HG03039 (cell line): Measurements from ENCODE around the gene GABRB2.
A peak's percentile ranks its signal among the peaks of the same experiment; 100 is the strongest.
"Not testable (repeated sequence)": the region's sequence is repeated elsewhere in the genome, so short reads cannot be mapped to it uniquely, and the experiment has no call there.

Source experiments
- ATAC-seq: cut with Tn5 transposase; IDR thresholded peaks from one replicate; pipeline ENCODE4 v1.9.1; 2021; ENCODE audit warnings: mild to moderate bottlenecking, moderate library complexity; ENCODE audit not compliant: unreplicated experiment

GABRB2 gene

DNA sequence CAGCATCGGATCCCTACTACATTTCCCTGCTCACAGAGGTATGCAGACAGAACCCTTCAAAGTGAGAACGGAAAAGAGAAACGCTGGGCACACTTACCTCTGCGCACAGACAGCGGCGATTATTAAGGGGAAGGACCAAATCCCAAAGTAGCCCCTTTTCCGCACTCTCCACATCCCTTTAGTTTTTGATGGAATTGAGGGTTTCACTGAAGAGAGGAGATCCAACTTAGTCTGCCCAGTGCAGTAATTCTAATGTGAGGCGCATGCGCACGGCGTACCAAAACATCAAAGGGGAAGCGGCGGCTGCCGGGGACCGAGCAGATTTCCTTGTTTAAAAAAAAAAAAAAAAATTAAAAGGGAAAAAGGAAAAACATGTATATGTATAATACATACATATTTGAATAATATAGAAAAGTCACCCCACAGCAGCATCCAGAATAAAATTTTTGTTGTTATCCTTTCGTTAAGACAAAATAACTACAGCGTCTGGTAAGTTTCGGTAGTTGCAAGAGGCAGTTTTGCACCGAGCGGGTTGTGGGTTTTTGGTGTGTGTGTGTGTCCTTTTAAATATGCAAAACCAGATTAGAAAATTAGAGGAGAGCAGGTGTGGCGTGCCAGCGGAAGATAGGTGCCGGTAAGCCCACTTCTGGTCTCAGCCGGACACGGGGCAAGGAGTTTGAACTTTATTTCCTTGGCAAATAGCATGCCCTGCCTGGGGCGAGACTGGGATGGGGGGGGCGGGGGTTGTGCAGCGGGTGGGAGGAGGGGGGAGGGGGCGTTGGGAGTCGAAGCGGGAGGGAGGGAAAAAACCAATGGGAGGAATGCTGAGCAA is at the start of gene GABRB2:
Gene GABRB2 (minus strand): TSS at position 256 of the 832 bp plus-strand sequence. CDS start 82 bp downstream, at position 174.
- peak; percentile 71 for ATAC-seq

DNA sequence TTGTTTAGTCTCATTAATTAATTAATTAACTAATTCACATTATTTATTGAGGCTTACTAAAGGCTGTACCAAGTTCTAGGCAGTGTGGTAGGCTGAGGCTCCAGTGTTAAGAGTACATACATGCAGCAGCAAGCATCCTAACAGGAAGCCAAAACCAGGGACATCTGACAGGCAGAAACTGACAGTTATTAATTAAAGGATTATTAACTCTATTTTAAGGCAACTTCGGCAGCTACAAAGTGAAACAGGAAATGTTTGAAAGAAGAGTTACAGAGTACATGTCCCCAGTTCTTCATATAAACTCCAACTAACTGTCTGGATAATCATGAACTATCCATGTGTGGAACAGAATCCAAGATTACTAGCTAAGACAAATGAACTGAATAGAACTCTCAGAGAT is 39.3 kb upstream of the GABRB2 start:
- ATAC-seq: no peak

DNA sequence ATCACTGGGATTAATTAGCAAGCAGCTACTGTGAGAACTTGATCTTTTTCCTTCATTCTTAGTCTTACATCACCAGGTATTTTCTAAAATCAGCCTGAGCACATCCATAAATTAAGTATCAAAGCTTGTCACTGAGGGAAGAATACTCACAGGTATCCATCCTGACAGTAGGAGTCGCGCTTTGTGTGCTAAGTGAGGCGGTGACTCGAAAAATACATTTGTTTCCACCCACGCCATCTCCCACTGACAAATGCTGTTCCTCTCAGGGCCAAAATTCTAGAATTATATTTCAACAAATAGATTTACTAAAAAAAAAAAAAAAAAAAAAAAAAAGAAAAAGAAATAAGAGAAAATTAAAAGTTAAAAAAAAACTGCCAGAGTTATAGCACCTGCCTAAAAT is 34.1 kb upstream of the GABRB2 start:
- ATAC-seq: no peak

DNA sequence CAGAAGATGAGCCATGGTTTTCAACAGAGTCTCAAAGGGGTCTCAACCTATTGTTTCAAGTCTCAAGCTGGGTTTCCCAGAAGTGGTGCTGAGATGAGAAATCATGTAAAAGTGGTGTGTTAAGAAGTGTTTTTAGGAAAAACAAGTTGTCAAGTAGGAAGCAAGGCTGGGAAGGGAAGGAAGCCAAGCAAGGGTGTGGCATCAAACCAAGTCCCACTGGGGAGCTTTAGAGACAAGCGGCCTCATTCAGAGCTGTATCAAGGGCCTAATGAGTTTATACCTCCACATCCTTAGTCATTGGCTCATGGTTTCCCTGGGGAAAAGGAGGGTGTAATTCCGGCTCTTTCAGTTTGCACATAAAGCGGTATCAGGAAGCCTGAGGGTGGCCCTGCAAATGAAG is 26.4 kb upstream of the GABRB2 start:
- no peak for ATAC-seq

DNA sequence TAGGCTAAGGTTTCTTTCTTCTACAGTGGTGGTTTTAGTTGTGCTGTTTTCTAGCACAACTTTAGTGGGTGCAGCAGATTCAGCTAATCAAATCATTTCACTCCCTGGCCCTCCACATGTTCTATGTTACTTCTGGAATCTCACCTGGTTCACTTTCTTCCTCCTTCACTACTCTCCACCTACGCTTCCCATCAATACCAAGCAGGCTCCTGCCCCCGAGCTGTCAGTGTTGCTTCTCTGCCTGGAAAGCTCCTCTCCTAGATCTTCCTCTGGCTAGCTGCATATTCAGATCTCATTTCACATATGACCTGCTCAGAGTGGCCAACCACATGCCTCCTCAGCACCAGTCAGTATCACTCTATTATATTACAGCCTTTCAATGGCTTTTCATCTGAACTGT is 19.6 kb upstream of the GABRB2 start:
- no peak for ATAC-seq

DNA sequence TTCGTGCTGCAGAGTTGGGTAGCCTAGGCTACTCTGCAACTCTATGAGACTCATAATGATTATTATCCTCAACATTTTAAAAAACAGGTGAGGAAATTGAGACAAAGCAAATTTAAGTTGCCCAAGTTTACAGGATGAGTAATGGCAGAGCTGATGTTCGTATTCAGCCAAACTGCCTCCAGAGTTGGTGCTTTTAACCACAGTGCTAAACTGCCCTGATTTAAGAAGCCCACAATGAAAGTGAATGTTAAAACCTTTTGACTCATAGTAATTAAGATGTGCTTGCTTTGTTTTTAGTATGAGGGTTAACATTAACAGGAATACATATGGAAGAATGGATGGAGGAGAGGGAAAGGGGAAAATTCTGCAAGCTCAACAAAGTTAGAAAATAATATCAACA is 15.9 kb upstream of the GABRB2 start:
- no peak for ATAC-seq

DNA sequence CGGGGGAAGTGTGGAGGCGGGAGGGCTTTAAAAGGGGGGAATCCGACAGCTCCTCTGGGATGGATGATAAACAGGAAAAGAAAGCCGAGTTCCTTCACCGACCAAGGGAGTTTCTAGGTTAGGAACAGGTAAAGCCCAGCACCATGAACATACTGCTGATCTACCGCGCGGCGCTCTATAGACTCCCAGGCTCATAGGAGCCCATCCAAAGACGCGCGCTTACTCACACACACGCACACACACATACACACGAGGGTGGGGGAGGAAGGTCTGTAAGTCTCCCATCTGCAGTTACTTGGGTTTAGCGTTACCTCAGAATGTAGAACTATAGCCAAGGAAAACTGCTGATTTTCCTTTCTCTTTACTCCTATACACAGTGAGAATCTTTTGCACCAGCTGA is 2.6 kb upstream of the GABRB2 start:
- no peak for ATAC-seq

DNA sequence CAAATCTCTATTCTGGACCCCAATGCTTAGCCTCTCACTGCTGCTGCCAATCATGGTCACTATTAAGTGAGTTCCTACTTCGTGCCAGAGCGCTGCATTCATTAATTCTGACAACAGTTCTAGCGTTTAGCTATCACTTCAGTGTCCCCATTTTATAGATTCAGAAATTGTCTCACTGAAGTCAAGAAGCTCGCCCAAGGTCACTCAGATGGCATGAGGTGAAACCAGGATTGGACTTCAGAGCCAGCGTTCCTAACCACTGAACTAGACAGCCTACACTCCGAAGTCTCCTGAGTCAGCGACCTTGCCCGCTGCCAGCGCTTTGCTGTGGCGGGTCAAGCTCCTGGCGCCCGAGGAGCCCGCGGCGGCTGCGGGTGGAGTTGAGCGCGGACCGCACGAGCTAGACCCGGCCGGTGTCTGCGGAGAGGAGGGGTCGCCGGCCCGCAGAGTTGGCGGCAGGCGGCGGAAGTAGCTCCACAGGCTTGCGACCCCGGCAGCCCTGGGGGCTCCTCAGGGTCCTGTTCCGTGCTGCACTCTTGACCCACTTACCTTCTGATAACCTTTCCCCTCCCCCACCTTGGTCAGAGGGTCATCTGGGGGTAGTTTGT is 2.1 kb upstream of the GABRB2 start:
- ATAC-seq: no peak

DNA sequence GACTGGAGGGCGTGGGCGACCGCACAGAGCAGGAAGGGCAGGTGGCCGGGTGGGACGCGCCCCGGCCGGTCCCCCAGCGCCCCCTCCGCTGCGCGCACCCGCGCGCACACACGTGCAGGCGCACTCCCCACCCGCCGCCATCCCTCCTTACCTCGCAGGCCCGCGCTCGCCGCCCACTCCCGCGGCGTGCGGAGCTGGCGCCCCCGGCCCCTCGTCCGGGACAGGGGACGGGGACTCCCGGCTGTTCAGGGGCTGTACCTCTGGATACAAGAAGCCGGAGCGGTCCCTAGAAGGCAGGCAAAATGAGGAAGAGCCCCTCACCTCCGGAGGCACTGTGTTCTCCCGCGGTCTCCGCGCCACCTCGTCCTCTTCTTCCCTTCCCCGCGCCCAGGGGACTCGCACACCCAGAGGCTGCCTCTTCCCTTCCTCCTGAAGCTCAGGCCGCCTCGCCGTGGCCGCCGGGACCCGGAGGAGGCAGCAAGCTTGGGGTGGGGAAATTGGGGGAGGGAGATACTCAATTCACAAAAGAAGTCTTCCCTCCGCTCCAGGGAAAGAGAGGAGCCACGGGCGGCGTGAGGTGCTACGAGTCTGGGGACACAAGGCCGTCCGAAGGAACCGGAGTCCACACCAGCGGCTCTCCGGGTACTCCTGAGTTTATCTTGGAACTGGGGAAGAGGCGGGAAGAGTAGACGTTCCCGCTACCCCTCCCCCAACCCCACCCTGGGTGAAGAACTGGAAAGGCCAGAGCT is 1.4 kb upstream of the GABRB2 start:
- ATAC-seq: no peak

DNA sequence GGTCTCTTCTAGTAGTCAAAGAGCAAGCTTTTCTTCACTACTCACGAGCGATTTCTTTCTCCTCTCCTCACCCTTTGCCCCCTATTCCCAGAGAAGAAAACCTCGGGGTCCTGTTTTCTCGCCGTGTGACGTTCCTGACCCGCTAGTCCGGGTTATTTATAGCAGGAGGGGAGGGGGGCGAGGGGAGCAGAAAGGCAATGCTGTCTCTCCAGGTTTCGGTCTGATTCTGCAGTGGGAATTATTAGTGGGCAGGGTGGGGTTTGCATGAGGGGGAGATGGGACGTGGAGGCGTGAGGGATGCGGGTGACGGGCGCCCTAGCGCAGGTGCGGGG is 847 bp upstream of the GABRB2 start:
- no peak for ATAC-seq

DNA sequence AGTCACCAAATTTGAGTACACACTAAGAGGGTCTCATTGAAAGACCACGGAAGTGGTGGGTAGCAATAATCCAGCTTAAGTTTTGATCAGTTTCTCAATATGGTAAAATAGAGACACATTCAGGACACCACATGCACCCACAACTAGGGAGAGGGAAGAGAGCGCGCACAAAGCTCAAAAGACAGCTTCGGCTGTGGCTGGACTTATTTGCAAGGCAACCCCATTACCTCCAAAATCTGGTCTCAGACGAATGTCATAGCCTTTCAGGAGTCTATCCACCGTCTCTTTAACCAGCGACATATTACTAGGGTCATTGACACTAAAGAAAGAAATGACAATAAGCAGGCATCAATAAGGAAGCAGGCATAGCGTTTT is 443 bp downstream of the GABRB2 start:
- ATAC-seq: no peak

DNA sequence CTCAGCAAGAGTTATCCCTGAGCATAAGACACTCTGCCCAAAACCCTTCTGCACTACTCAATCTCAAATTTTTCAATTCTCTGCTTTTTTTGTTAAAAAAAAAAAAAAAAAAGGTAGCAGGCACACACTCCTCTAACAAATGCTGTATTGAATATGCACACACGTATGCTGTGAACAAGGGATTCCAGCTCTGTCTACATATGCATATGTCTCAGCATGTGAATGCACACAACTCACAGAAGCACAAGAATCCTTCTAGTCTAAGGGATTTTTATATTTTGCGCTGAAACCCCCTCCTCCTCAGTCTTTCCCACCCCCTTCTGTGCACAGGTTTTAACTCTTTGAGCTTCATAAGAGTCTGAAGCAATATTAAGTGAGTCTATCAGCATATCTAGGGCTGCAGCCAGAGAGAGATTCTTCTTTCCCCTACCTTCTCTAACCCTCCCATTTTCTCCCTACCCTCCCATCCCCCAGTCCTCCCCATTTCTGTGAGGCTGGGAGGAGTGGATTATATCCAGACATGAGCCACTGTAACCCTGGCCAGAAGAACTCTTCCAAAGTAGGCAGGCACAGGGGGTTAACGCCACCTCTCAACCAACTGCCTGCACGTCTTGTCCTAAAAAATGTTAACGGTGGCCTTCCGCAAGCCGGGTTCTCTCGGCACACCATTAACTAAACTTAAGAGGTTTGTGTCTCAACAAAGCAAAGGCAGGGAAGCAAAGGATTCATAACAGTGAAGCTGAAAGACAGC is 1.0 kb downstream of the GABRB2 start:
- ATAC-seq: no peak

DNA sequence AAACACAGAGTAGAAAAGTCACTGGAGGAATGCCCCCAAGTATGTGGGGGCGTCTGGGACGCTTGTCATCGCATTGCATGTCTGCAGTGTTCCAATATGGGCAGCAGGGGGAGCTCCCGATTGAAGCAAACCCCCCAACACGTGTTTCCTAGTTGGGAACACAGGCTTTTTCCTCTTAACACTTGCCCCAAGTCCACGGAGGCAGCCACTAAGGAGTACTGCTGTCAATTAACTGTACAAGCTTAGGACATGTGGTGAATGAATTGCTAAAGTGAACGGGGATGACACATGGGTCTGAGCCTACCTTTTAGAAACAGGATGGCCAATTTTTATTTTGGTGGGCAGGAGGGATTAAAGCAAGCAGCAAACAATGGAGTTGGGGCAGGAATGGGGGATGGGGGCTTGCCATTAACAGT is 2.2 kb downstream of the GABRB2 start:
- peak; percentile 57 for ATAC-seq

DNA sequence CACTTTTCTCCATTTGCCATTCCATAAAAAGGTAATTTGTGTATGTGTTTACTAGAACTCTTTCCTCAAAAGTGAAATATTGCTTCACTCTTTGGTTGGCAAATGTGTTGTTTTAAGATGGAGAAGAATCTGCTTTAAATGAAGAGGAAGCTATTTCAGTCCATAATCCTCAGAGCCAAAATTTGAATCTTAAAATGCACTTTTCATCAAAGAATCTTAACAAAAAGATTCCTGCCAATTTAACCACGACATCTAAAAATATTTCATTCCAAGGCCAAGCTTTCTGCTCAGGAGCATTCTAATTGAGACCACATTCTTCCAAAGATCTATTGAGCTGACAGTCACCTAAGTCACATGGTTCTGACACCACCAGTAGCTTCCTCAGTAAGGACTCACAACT is 7.5 kb downstream of the GABRB2 start:
- no peak for ATAC-seq

DNA sequence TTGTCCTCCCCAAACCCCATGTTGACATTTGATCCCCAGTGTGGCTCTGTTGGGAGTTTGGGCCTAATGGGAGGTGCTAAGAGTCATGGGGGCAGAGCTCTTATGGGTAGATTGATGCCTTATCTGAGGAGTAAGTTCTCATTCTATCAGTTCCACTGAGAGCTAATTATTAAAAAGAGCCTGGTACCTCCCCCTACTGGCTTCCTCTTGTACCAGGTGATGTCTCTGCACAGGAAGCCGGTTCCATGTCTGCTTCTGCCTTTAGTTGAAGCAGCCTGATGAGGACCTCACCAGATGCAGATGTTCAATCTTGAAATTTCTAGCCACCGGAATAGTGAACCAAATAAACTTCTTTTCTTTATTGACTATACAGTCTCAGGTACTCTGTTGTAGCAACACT is 10.8 kb downstream of the GABRB2 start:
- no peak for ATAC-seq

DNA sequence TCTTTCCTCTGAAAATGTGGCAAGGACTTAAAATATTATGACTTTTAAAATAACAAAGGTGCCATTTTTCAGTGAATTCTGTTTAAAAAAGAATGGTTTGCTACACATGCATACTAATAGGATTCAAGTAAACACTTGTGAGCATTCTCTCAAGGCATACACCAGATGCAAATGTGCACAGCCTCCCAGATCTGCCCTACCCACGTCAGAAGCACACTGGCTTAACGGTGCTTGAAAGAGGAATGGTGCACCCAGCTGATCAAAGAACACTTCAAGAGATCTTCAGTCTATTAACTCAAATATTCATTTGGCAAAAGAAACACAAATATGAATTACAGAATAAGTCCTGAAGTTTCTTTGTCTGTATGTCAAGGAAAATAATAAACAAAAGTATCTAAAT is 15.8 kb downstream of the GABRB2 start:
- no peak for ATAC-seq

DNA sequence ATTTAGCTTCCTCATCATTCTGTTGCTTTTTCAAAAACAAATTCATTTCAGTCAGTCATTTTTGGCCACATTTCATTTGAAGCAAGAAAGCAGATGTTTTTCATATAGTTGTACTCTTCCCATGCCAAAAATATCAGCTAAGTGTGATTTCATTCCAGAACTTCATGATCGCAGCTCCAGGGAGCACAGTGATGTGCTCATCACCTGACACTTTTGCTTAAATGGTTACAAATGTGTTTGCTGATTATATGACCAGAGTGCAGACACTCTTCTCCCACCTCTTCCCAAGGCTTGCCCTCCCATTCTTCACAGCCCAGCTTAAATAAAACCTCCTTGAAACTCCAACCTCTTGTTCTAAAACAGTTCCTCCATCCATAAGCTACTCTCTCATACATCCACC is 32.6 kb downstream of the GABRB2 start:
- no peak for ATAC-seq

DNA sequence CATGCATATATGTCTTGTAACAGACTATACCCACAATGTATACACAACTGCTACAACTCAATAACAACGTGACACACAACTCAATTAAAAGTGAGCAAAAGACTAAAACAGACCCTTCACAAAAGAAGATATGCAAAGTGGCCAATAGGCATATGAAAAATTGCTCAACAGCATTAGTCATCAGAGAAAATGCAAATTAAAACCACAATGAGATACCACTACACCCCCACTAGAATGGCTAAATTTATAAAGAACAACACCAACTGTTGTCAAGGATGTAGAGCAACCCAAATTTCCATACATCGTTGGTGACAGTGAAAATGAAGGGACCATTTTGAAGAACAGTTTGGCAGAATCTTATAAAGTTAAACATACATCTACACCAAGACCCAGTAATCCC is 38.9 kb downstream of the GABRB2 start:
- ATAC-seq: peak; percentile 70

DNA sequence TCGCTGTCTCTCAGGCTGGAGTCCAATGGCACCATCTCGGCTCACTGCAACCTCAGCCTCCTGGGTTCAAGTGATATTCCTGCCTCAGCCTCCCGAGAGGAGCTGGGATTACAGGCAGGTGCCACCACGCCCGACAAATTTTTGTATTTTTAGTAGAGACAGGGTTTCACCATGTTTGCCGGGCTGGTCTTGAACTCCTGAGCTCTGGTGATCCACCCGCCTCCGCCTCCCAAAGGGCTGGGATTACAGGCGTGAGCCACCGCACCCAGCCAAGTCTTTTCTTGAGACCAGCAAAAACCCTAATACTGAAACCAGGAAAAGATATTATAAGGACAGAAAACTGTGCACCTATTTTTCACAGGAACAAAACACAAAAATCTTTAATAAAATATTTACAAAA is 41.4 kb downstream of the GABRB2 start:
- not testable (repeated sequence) for ATAC-seq

DNA sequence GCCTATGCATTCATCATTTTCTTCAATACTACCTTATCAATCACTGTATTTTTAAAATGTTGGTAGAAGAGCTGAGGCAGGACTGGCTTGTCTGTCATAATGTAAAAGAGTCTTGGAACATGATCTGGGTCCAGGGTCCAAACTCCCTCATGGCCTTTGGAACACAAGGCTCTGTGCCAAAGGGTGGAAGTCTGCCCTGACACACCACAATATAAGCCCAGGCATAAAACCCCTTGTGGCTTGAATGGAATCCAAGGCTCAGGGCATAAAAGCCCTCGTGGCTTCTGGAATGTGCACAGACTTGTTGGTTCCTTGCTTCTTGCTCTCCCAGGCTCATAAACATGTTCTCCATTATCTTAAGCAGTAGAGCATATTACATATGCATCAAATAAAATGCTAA is 48.0 kb downstream of the GABRB2 start:
- ATAC-seq: no peak

DNA sequence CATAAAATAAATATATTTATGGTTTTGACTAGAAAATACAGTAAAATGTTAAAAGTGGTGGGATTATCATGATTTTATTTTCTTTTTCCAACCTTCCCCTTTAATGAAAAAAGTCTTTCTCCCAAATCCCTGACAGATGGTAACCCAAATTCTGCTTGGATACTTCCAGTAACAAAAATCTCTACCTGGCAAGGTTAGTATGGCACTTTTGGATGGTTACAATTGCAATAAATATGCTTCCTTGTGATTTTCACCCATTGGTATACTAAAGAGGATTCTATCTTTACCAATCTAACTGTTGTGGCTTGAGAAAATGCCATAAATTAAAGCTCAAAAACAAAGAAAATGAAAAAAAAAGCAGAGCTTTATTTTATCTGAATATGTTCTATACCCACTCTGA is 62.8 kb downstream of the GABRB2 start:
- ATAC-seq: no peak
